Neural cell (in vitro differentiated cells): Measurements from ENCODE around the gene KRTAP5-6. TPM values are rescaled to one million over a fixed set of nuclear protein-coding genes. Genes with fewer than 3 reads are reported as not detected.

Source experiments
- H2AFZ ChIP-seq: fragments of 200-600, 300-800 bp; sonication (generic), shearing (Covaris generic); 2 replicates; pipeline ENCODE4 v1.6.0; 2014; ENCODE audit warnings: low read depth, mild to moderate bottlenecking, antibody characterized with exemption, low read length, moderate library complexity
- H3F3A ChIP-seq: fragments of 200-600 bp; shearing (Covaris generic); 2 replicates; pipeline ENCODE4 v1.6.1; 2016; ENCODE audit warnings: mild to moderate bottlenecking, moderate library complexity, mixed read lengths, antibody characterized with exemption, low read length; ENCODE audit not compliant: insufficient read depth, poor library complexity, severe bottlenecking
- H3K27ac ChIP-seq: fragments of 200-600, 300-800 bp; sonication (generic), shearing (Covaris generic); 2 replicates; pipeline ENCODE4 v1.5.1; 2014; ENCODE audit warnings: mild to moderate bottlenecking, low read length, moderate library complexity
- H3K27me3 ChIP-seq: fragments of 300-800, 200-600 bp; sonication (generic), shearing (Covaris generic); 2 replicates; pipeline ENCODE4 v1.6.0; 2014; ENCODE audit warnings: mild to moderate bottlenecking, low read depth, low read length, moderate library complexity; ENCODE audit not compliant: insufficient read depth
- H3K36me3 ChIP-seq: fragments of 300-800, 200-600 bp; sonication (generic), shearing (Covaris generic); 2 replicates; pipeline ENCODE4 v1.5.1; 2014; ENCODE audit warnings: mild to moderate bottlenecking, antibody characterized with exemption, low read length, moderate library complexity; ENCODE audit not compliant: insufficient read depth
- H3K4me2 ChIP-seq: fragments of 300-800, 200-600 bp; sonication (generic), shearing (Covaris generic); 2 replicates; pipeline ENCODE4 v1.6.0; 2014; ENCODE audit warnings: mild to moderate bottlenecking, low read length
- H3K4me3 ChIP-seq: fragments of 300-800, 200-600 bp; sonication (generic), shearing (Covaris generic); 2 replicates; pipeline ENCODE4 v1.5.1; 2014; ENCODE audit warnings: mild to moderate bottlenecking, low read length, moderate library complexity
- H3K79me2 ChIP-seq: fragments of 200-600 bp; shearing (Covaris generic); replicated peaks from 2 replicates; pipeline ENCODE4 v1.6.0; 2014; ENCODE audit warnings: mild to moderate bottlenecking, low read length, moderate library complexity; ENCODE audit not compliant: insufficient read depth
- H3K9ac ChIP-seq: fragments of 300-800, 200-600 bp; sonication (generic), shearing (Covaris generic); 2 replicates; pipeline ENCODE4 v1.6.1; 2016; ENCODE audit warnings: mild to moderate bottlenecking, low read length, mixed read lengths
- H3K9me2 ChIP-seq: fragments of 200-600 bp; shearing (Covaris generic); 2 replicates; pipeline ENCODE4 v1.6.1; 2016; ENCODE audit warnings: mild to moderate bottlenecking, low read length, mixed read lengths; ENCODE audit not compliant: insufficient read depth
- H3K9me3 ChIP-seq: fragments of 200-600, 300-800 bp; sonication (generic), shearing (Covaris generic); 2 replicates; pipeline ENCODE4 v1.6.1; 2016; ENCODE audit warnings: mild to moderate bottlenecking, mixed run types, low read length, moderate library complexity, mixed read lengths
- H4K20me1 ChIP-seq: fragments of 200-600 bp; shearing (Covaris generic); 2 replicates; pipeline ENCODE4 v1.6.1; 2016; ENCODE audit warnings: mild to moderate bottlenecking, mixed run types; ENCODE audit not compliant: insufficient read depth
- CTCF ChIP-seq: fragments of 450-650 bp; IDR thresholded peaks from 2 replicates; pipeline ENCODE4 v1.5.1; 2014; ENCODE audit warnings: antibody characterized with exemption, mild to moderate bottlenecking, moderate library complexity; ENCODE audit not compliant: poor library complexity, severe bottlenecking
- EP300 ChIP-seq: fragments of 450-650 bp; conservative IDR thresholded peaks from 2 replicates; pipeline ENCODE4 v1.6.1; 2014; ENCODE audit warnings: antibody characterized with exemption, mild to moderate bottlenecking, moderate library complexity; ENCODE audit not compliant: poor library complexity, severe bottlenecking
- EZH2 ChIP-seq: fragments of 200-600, 300-800 bp; shearing (Covaris generic), sonication (generic); IDR thresholded peaks from 2 replicates; pipeline ENCODE4 v1.6.1; 2014; ENCODE audit warnings: antibody characterized with exemption, low read length, borderline replicate concordance, mild to moderate bottlenecking; ENCODE audit not compliant: insufficient read depth, poor library complexity, severe bottlenecking
- MXI1 ChIP-seq: fragments of 450-650 bp; conservative IDR thresholded peaks from 2 replicates; pipeline ENCODE4 v1.6.1; 2014; ENCODE audit warnings: antibody characterized with exemption, mild to moderate bottlenecking; ENCODE audit not compliant: poor library complexity, severe bottlenecking
- POLR2AphosphoS5 ChIP-seq: IDR thresholded peaks from 2 replicates; pipeline ENCODE4 v1.6.1; 2012
- RAD21 ChIP-seq: fragments of 450-650 bp; conservative IDR thresholded peaks from 2 replicates; pipeline ENCODE4 v1.6.1; 2014; ENCODE audit warnings: antibody characterized with exemption, mild to moderate bottlenecking, moderate library complexity
- REST ChIP-seq: IDR thresholded peaks from 2 replicates; pipeline ENCODE4 v1.6.1; 2012; ENCODE audit warnings: borderline replicate concordance
- SMC3 ChIP-seq: fragments of 450-650 bp; conservative IDR thresholded peaks from 2 replicates; pipeline ENCODE4 v1.6.1; 2014; ENCODE audit warnings: antibody characterized with exemption, mild to moderate bottlenecking, moderate library complexity; ENCODE audit not compliant: poor library complexity
- TAF1 ChIP-seq: IDR thresholded peaks from 2 replicates; pipeline ENCODE4 v1.6.1; 2012; ENCODE audit warnings: low read depth
- polyA plus RNA-seq: library from polyadenylated mRNA; depleted of rRNA; stranded (reverse); fragments of >200 nt; gene quantifications from 2 replicates; pipeline ENCODE4 v1.2.3, GENCODE V29; 2014

The KRTAP5-6 gene
- polyA plus RNA-seq, 1 donor from 2014 or later, result not detected

GRCh38 chr11:1652026-1652425, 45.0 kb upstream of the KRTAP5-6 start:
- TF ChIP-seq POLR2AphosphoS5, result no peak
- H3K9me2 ChIP-seq, result no peaks in the 10 kb centered on the region
- H3K36me3 ChIP-seq, result no peaks in the 10 kb centered on the region
- H3K4me2 ChIP-seq, result no peak overlapping the region
- H3K4me3 ChIP-seq, result no peak overlapping the region
- H3K79me2 ChIP-seq, result no peaks in the 10 kb centered on the region
- no peak overlapping the region for H3K9ac ChIP-seq
- no peaks in the 10 kb centered on the region for H3F3A ChIP-seq
- H3K27me3 ChIP-seq, result no peaks in the 10 kb centered on the region
- no peaks in the 10 kb centered on the region for H3K9me3 ChIP-seq
- H4K20me1 ChIP-seq, result no peaks in the 10 kb centered on the region
- no peak overlapping the region for H2AFZ ChIP-seq
- H3K27ac ChIP-seq, result no peak overlapping the region

GRCh38 chr11:1652442-1652770, 44.6 kb upstream of the KRTAP5-6 start:
- no peaks in the 10 kb centered on the region for H3F3A ChIP-seq
- H3K27ac ChIP-seq, result no peak overlapping the region
- H3K9ac ChIP-seq, result no peak overlapping the region

More at GRCh38 chr11:1652442-1652770, 44.6 kb upstream of the KRTAP5-6 start:
- no peak for TF ChIP-seq MXI1
- no peak for TF ChIP-seq TAF1
- no peak for TF ChIP-seq SMC3
- TF ChIP-seq REST, result no peak
- TF ChIP-seq EZH2, result no peak
- no peak for TF ChIP-seq EP300
- TF ChIP-seq CTCF, result no peak
- TF ChIP-seq RAD21, result no peak
- TF ChIP-seq POLR2AphosphoS5, result no peak
- Histone ChIP-seq H3K27me3 (no peaks in the 10 kb centered on the region), H3K9me3 (no peaks in the 10 kb centered on the region), H3K4me3 (no peak overlapping the region), H3K9me2 (no peaks in the 10 kb centered on the region), H3K79me2 (no peaks in the 10 kb centered on the region), H3K36me3 (no peaks in the 10 kb centered on the region), H3K4me2 (no peak overlapping the region), H2AFZ (no peak overlapping the region), H4K20me1 (no peaks in the 10 kb centered on the region)
